Panc1 (cell line): Measurements from ENCODE around the gene DPH5.

Source experiments
- SIN3A ChIP-seq: IDR thresholded peaks from 2 replicates; pipeline ENCODE4 v1.6.1; 2012; ENCODE audit warnings: low read depth, mild to moderate bottlenecking, low read length, moderate library complexity, borderline replicate concordance; ENCODE audit not compliant: insufficient read depth
- TF ChIP-seq, protein P1 (sequence below): fragments of 450-650 bp; IDR thresholded peaks from 2 replicates; pipeline ENCODE4 v1.5.1; 2017; ENCODE audit warnings: mild to moderate bottlenecking
- TF ChIP-seq, protein P2 (sequence below), 2 experiments: IDR thresholded peaks; 2 replicates each; pipeline ENCODE4 v1.6.1; 2011 to 2012; ENCODE audit warnings: low read depth in 2 of 2, control low read depth in 1 of 2, low read length in 1 of 2, mild to moderate bottlenecking in 1 of 2, moderate library complexity in 1 of 2; ENCODE audit not compliant: insufficient read depth in 1 of 2

DNA sequence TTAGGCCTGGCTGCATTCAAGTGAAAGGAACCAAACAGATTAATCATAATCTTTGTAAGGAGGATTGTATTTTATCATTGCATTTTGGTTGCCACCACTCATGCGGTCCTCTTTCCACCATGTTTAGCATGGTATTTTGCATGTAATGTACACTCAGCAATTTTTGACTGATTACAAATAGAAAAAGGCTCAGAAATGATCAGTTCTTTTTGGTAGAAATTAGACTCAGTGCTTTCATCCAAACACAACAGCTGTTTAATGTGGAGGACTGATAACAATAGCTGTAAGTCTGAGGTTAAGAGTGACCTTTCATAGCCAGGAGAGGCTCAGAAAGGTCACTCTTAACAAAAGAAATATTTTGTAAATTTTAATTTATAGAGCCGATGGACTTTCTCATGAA, 25.3 kb upstream of the DPH5 start:
- TF ChIP-seq, protein P1, sequence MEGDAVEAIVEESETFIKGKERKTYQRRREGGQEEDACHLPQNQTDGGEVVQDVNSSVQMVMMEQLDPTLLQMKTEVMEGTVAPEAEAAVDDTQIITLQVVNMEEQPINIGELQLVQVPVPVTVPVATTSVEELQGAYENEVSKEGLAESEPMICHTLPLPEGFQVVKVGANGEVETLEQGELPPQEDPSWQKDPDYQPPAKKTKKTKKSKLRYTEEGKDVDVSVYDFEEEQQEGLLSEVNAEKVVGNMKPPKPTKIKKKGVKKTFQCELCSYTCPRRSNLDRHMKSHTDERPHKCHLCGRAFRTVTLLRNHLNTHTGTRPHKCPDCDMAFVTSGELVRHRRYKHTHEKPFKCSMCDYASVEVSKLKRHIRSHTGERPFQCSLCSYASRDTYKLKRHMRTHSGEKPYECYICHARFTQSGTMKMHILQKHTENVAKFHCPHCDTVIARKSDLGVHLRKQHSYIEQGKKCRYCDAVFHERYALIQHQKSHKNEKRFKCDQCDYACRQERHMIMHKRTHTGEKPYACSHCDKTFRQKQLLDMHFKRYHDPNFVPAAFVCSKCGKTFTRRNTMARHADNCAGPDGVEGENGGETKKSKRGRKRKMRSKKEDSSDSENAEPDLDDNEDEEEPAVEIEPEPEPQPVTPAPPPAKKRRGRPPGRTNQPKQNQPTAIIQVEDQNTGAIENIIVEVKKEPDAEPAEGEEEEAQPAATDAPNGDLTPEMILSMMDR: no peak
- no peak for TF ChIP-seq SIN3A
- TF ChIP-seq, protein P2, sequence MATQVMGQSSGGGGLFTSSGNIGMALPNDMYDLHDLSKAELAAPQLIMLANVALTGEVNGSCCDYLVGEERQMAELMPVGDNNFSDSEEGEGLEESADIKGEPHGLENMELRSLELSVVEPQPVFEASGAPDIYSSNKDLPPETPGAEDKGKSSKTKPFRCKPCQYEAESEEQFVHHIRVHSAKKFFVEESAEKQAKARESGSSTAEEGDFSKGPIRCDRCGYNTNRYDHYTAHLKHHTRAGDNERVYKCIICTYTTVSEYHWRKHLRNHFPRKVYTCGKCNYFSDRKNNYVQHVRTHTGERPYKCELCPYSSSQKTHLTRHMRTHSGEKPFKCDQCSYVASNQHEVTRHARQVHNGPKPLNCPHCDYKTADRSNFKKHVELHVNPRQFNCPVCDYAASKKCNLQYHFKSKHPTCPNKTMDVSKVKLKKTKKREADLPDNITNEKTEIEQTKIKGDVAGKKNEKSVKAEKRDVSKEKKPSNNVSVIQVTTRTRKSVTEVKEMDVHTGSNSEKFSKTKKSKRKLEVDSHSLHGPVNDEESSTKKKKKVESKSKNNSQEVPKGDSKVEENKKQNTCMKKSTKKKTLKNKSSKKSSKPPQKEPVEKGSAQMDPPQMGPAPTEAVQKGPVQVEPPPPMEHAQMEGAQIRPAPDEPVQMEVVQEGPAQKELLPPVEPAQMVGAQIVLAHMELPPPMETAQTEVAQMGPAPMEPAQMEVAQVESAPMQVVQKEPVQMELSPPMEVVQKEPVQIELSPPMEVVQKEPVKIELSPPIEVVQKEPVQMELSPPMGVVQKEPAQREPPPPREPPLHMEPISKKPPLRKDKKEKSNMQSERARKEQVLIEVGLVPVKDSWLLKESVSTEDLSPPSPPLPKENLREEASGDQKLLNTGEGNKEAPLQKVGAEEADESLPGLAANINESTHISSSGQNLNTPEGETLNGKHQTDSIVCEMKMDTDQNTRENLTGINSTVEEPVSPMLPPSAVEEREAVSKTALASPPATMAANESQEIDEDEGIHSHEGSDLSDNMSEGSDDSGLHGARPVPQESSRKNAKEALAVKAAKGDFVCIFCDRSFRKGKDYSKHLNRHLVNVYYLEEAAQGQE (IDR thresholded peaks at IDR 0.05; ENCODE audit: insufficient read depth in 1 of 2, low read depth in 2 of 2, low read length in 1 of 2): no peak
